ENCODE results near the gene C1orf56. TPM values are rescaled to one million over a fixed set of nuclear protein-coding genes. Genes with fewer than 3 reads are reported as not detected.
A peak's percentile ranks its signal among the peaks of the same experiment; 100 is the strongest.

Gene C1orf56
- polyA plus RNA-seq, 1 of the 3 experiments (the other 2 are of a cell fraction), result 5.5 TPM

- no peak for TF ChIP-seq PBX3 (IDR thresholded peaks at IDR 0.05)
- no peak for TF ChIP-seq RAD21 (IDR thresholded peaks at IDR 0.05; ENCODE audit: low read length)
- no peak for TF ChIP-seq JUND (IDR thresholded peaks at IDR 0.05)
- TF ChIP-seq YY1 (IDR thresholded peaks at IDR 0.05; ENCODE audit: low read depth), result 0 out of 2 replicates have a peak, but pooled peaks have one; percentile 26
- peak; percentile 37; the same call in 1 of the 2 replicates for TF ChIP-seq POLR2AphosphoS5 (IDR thresholded peaks at IDR 0.05; ENCODE audit: low read depth, low read length)
- TF ChIP-seq USF2 (IDR thresholded peaks at IDR 0.05; ENCODE audit: borderline replicate concordance, low read depth, low read length), result no peak
- TF ChIP-seq NRF1 (IDR thresholded peaks at IDR 0.05; ENCODE audit: low read depth, low read length), result peak; percentile 47
- peak; percentile 31; the same call in 1 of the 2 replicates for TF ChIP-seq TAF1 (IDR thresholded peaks at IDR 0.05; ENCODE audit: borderline replicate concordance, low read depth, low read length)
- TF ChIP-seq RCOR1 (IDR thresholded peaks at IDR 0.05; ENCODE audit: low read length), result peak; percentile 18; the same call in 1 of the 2 replicates
- peak; percentile 59 for TF ChIP-seq CHD2 (IDR thresholded peaks at IDR 0.05; ENCODE audit: low read length, partially characterized antibody)
- TF ChIP-seq MAX (IDR thresholded peaks at IDR 0.05; ENCODE audit: low read depth), result no peak; the same call in 1 of the 2 replicates
- no peak for TF ChIP-seq ELF1 (IDR thresholded peaks at IDR 0.05)
Measured at GRCh38 chr1:151008244-151009205, 39.0 kb upstream of the C1orf56 start, which contains the start of gene PRUNE1 (continued).

GRCh38 chr1:151009206-151009587 is 38.4 kb upstream of the C1orf56 start:
- H3K79me2 ChIP-seq (ENCODE audit: insufficient read depth), result peaks cover 24% of the 10 kb centered on the region; the same call in 1 of the 2 replicates
- peak overlapping the region; percentile 84 for H3K9ac ChIP-seq
- DNase-seq, result no peak
- H3K4me1 ChIP-seq (ENCODE audit: control insufficient read depth in 1 of 2, insufficient read depth in 2 of 2, low read depth in 1 of 2, low read length in 1 of 2), result peaks cover 6 to 30% of the 10 kb centered on the region in 2 experiments; a peak in 2 of 4 replicates
- peak overlapping the region; percentile 77 to 80 for H3K4me3 ChIP-seq (ENCODE audit: low read depth in 2 of 2, low read length in 1 of 2)
- WGBS (ENCODE audit: low lambda C conversion rate), result 78% methylated on average over 3 of the region's 3 CpGs
- H3K27me3 ChIP-seq (ENCODE audit: insufficient read depth), result no peaks in the 10 kb centered on the region
- H4K20me1 ChIP-seq (ENCODE audit: insufficient read depth), result no peaks in the 10 kb centered on the region
- peak overlapping the region; percentile 91 for H3K4me2 ChIP-seq
- no peaks in the 10 kb centered on the region for H3K9me2 ChIP-seq
- peak overlapping the region; percentile 93 for H2AFZ ChIP-seq (ENCODE audit: low read depth)
- ChIA-PET CTCF (interaction anchor here (0.6 kb wide), 1 partner anchor 26 kb away, joined by 3 read pairs; no protein-coding TSS in a partner anchor), POLR2A (no interaction called here)
- peaks cover 15% of the 10 kb centered on the region for H3F3A ChIP-seq (replicated peaks; ENCODE audit: insufficient read depth)
- H3K27ac ChIP-seq (ENCODE audit: low read depth in 2 of 2, low read length in 1 of 2), result peak overlapping the region; percentile 54 to 78; a peak in 2 of 4 replicates
- H3K36me3 ChIP-seq (replicated peaks in 1 of 2; ENCODE audit: control insufficient read depth in 1 of 2, insufficient read depth in 2 of 2, low read length in 1 of 2), result peaks cover 0 to 3% of the 10 kb centered on the region in 2 experiments
- no peaks in the 10 kb centered on the region for H3K9me3 ChIP-seq
- TF ChIP-seq CTCF (IDR thresholded peaks at IDR 0.05) (no peak), FOXJ3 (CRISPR knock-in tag; IDR thresholded peaks at IDR 0.05) (no peak), IRF3 (IDR thresholded peaks at IDR 0.05; ENCODE audit: low read depth, low read length) (no peak), RCOR1 (IDR thresholded peaks at IDR 0.05; ENCODE audit: low read length) (no peak), MEF2A (IDR thresholded peaks at IDR 0.05; ENCODE audit: borderline replicate concordance, low read depth) (no peak), REST (IDR thresholded peaks at IDR 0.05; ENCODE audit: low read depth, low read length) (no peak)

Data from SK-N-SH (cell line).